ENCODE data around the gene PAPPA. TPM values are rescaled to one million over a fixed set of nuclear protein-coding genes. Genes with fewer than 3 reads are reported as not detected.

PAPPA gene
- total and polyA plus RNA-seq, 9 of the 15 experiments (the other 6 are each of a cell fraction or from before 2014, with no cell fraction given): 0.06 to 0.18 (median 0.11) TPM

GRCh38 chr9:116394070-116394469 is 240.5 kb downstream of the PAPPA start (continued):
- TF ChIP-seq NFRKB (IDR thresholded peaks at IDR 0.05; ENCODE audit: low read depth) (no peak), RFX5 (IDR thresholded peaks at IDR 0.05; ENCODE audit: low read depth, low read length) (no peak), CBX5 (IDR thresholded peaks at IDR 0.05; ENCODE audit: borderline replicate concordance, low read depth) (no peak), TEAD1 (CRISPR knock-in tag; IDR thresholded peaks at IDR 0.05) (0 out of 4 replicates have a peak, but pooled peaks of 1 of the 2 experiments have one; percentile 10), TOE1 (IDR thresholded peaks at IDR 0.05; ENCODE audit: borderline replicate concordance) (no peak), TOE1 (CRISPR knock-in tag; IDR thresholded peaks at IDR 0.05; ENCODE audit: borderline replicate concordance, low read depth) (no peak), E2F8 (IDR thresholded peaks at IDR 0.05; ENCODE audit: low read depth, partially characterized antibody) (no peak), POLR2A (conservative IDR thresholded peaks at IDR 0.05) (no peak), ZNF133 (CRISPR knock-in tag; IDR thresholded peaks at IDR 0.05) (no peak), ZNF124 (CRISPR knock-in tag; IDR thresholded peaks at IDR 0.05) (no peak), DLX4 (CRISPR knock-in tag; IDR thresholded peaks at IDR 0.05) (no peak), ZNF764 (CRISPR knock-in tag; IDR thresholded peaks at IDR 0.05; ENCODE audit: low read depth) (no peak), ZNF263 (CRISPR knock-in tag; IDR thresholded peaks at IDR 0.05; ENCODE audit: borderline replicate concordance) (no peak), ELF4 (CRISPR knock-in tag; IDR thresholded peaks at IDR 0.05) (peak; percentile 54; the same call in 1 of the 2 replicates), TSHZ1 (CRISPR knock-in tag; IDR thresholded peaks at IDR 0.05) (0 out of 2 replicates have a peak, but pooled peaks have one; percentile 45), ZNF398 (CRISPR knock-in tag; IDR thresholded peaks at IDR 0.05) (0 out of 2 replicates have a peak, but pooled peaks have one; percentile 40), ARID2 (IDR thresholded peaks at IDR 0.05) (no peak), ZNF668 (CRISPR knock-in tag; IDR thresholded peaks at IDR 0.05) (peak; percentile 56; the same call in 1 of the 2 replicates), ZNF449 (CRISPR knock-in tag; IDR thresholded peaks at IDR 0.05) (0 out of 2 replicates have a peak, but pooled peaks have one; percentile 2)
